AG10803 (cell line): ENCODE measurements around the gene POLDIP3.

Experiments used
- DNase-seq: peaks from one replicate; pipeline ENCODE4 v3.0.0; 2010; ENCODE audit warnings: low read depth
- H3K4me3 ChIP-seq: 2 replicates; pipeline ENCODE4 v1.5.1; 2011; ENCODE audit warnings: mild to moderate bottlenecking, low read length, control low read depth
- CTCF ChIP-seq: conservative IDR thresholded peaks from 2 replicates; pipeline ENCODE4 v1.5.1; 2011; ENCODE audit warnings: mild to moderate bottlenecking, low read length, control low read depth, inconsistent platforms

POLDIP3 gene

GRCh38 chr22:42637555-42637954 lies 22.9 kb upstream of the POLDIP3 start:
- no peak overlapping the region for H3K4me3 ChIP-seq
- no peak for DNase-seq
- no peak for TF ChIP-seq CTCF

GRCh38 chr22:42636506-42636905 lies 21.8 kb upstream of the POLDIP3 start:
- DNase-seq, result no peak
- no peak for TF ChIP-seq CTCF
- no peak overlapping the region for H3K4me3 ChIP-seq

- no peak overlapping the region for H3K4me3 ChIP-seq
- no peak for TF ChIP-seq CTCF
- peak; percentile 94 for DNase-seq
Measured at GRCh38 chr22:42635531-42635930, 20.8 kb upstream of the POLDIP3 start.

- no peak for DNase-seq
- TF ChIP-seq CTCF, result no peak
- H3K4me3 ChIP-seq, result no peak overlapping the region
Measured at GRCh38 chr22:42633013-42633412, 18.3 kb upstream of the POLDIP3 start.

GRCh38 chr22:42632096-42632495 lies 17.4 kb upstream of the POLDIP3 start:
- peak; percentile 53 for TF ChIP-seq CTCF
- DNase-seq, result no peak
- H3K4me3 ChIP-seq, result no peak overlapping the region

GRCh38 chr22:42630901-42631602 lies 16.4 kb upstream of the POLDIP3 start:
- H3K4me3 ChIP-seq, result no peak overlapping the region
- no peak for TF ChIP-seq CTCF
- no peak for DNase-seq

- TF ChIP-seq CTCF, result no peak
- no peak for DNase-seq
- no peak overlapping the region for H3K4me3 ChIP-seq
Measured at GRCh38 chr22:42630211-42630610, 15.5 kb upstream of the POLDIP3 start.
